CD4-positive, alpha-beta T cell (primary cell): Measurements from ENCODE around the gene UPP2. TPM values are rescaled to one million over a fixed set of nuclear protein-coding genes. Genes with fewer than 3 reads are reported as not detected.

Experiments used
- ATAC-seq: fragments of 200-7000 bp; cut with Tn5 transposase; one replicate; pipeline ENCODE4 v1.10.0; 2022; ENCODE audit warnings: mild to moderate bottlenecking; ENCODE audit not compliant: poor library complexity
- CTCF ChIA-PET: fragments of 350-600 bp; sonication (Branson Sonifier 250); formaldehyde crosslinking; loops from one replicate; lab custom pipeline; 2021; ENCODE audit warnings: antibody characterized with exemption, inconsistent platforms; lab: Charles Lee
- POLR2A ChIA-PET: fragments of 350-600 bp; sonication (Branson Sonifier 250); formaldehyde crosslinking; loops from one replicate; lab custom pipeline; 2021; ENCODE audit warnings: antibody characterized with exemption, inconsistent platforms; lab: Charles Lee
- DNase-seq, 14 experiments: peaks; one replicate each; pipeline ENCODE4 v3.0.0-alpha.2; 2013 to 2020; ENCODE audit warnings: mixed read lengths in 2 of 14
- H3K27ac ChIP-seq, 2 donors: one replicate each; pipeline versions ENCODE4 v1.5.1 to v1.7.0; 2013; ENCODE audit warnings: low read length in 2 of 2, low read depth in 1 of 2, mild to moderate bottlenecking in 1 of 2
- H3K27me3 ChIP-seq, 2 experiments: 1 replicate in 1 of 2; 2 replicates in 1 of 2; pipeline versions ENCODE4 v1.6.1 to v1.7.0; 2013; ENCODE audit warnings: low read length in 2 of 2, control low read depth in 1 of 2, mild to moderate bottlenecking in 1 of 2, moderate library complexity in 1 of 2; ENCODE audit not compliant: insufficient read depth in 2 of 2, control insufficient read depth in 1 of 2
- H3K36me3 ChIP-seq: one replicate; pipeline ENCODE4 v1.6.1; 2013; ENCODE audit warnings: low read length, control low read depth; ENCODE audit not compliant: insufficient read depth
- H3K4me1 ChIP-seq: one replicate; pipeline ENCODE4 v1.6.1; 2013; ENCODE audit warnings: low read length, control low read depth; ENCODE audit not compliant: insufficient read depth
- H3K4me3 ChIP-seq: one replicate; pipeline ENCODE4 v1.5.1; 2013; ENCODE audit warnings: mild to moderate bottlenecking, low read length, moderate library complexity
- H3K9me3 ChIP-seq, 2 experiments: 1 replicate in 1 of 2; 2 replicates in 1 of 2; pipeline versions ENCODE4 v1.6.1 to v1.7.0; 2013; ENCODE audit warnings: low read length in 2 of 2, mild to moderate bottlenecking in 2 of 2, control low read depth in 1 of 2, moderate library complexity in 1 of 2; ENCODE audit not compliant: control insufficient read depth in 1 of 2, insufficient read depth in 1 of 2
- H3K27ac Mint-ChIP-seq: one replicate; pipeline ENCODE4 v1.8.0; 2020; ENCODE audit warnings: mixed read lengths
- H3K27me3 Mint-ChIP-seq: one replicate; pipeline ENCODE4 v1.8.0; 2021; ENCODE audit warnings: mixed read lengths
- H3K36me3 Mint-ChIP-seq: one replicate; pipeline ENCODE4 v1.8.0; 2021; ENCODE audit warnings: low read depth, mixed read lengths
- H3K4me1 Mint-ChIP-seq: one replicate; pipeline ENCODE4 v1.8.0; 2021; ENCODE audit warnings: low read depth, mixed read lengths
- H3K4me3 Mint-ChIP-seq: one replicate; pipeline ENCODE4 v1.8.0; 2020; ENCODE audit warnings: mild to moderate bottlenecking, mixed read lengths
- H3K9me3 Mint-ChIP-seq: one replicate; pipeline ENCODE4 v1.8.0; 2020; ENCODE audit warnings: mixed read lengths
- intact Hi-C, 2 experiments: fragments of 100-400 bp; cut with DNase I in 1 of 2; cut with micrococcal nuclease in 1 of 2; formaldehyde crosslinking; loops; one replicate each; pipeline versions ENCODE4 v1.15.1 to v1.9.0; 2023 to 2025; cut with DNase I, micrococcal nuclease
- total RNA-seq, 174 experiments: library from RNA in 2 of 174; stranded (reverse) in 2 of 174; gene quantifications; one replicate each; pipeline ENCODE4 v1.2.3 and lab custom pipeline; 2021 to 2026
- TF ChIP-seq, protein P1 (sequence below): fragments of 200-600 bp; IDR thresholded peaks from one replicate; pipeline ENCODE4 v1.8.0; 2022; ENCODE audit warnings: antibody characterized with exemption, mild to moderate bottlenecking

Gene UPP2
- total RNA-seq, 2 experiments from 2014 or later, result not detected

DNA sequence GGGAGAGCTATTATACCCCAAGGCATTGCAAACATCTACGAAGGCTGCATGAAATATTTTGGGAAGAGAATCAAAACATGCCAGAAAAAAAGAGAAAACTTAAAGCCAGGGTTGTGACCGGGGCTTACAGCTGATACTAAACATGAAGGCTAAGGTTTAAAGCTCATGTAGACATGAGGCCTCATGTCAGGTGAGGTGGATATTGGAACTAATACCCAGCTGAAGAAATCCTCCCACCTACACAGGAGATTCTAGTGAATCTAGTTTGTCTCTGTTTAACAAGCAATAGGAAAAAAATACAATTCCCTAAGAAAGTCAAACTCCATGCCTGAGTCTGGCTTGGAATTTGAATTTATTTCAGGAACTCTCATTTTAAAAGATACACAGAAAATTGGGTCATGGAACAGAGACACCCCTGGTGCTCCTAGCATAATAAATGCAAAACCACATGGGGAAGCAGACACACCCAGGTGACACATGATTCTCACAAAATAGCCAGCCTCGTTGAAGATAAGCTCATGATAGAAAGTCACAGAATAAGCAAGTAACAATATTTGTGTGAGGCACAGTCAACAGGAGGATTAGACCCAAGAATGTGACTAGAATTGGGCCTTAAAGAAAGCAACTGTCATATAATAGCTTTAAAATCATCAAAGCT, 42.2 kb downstream of the UPP2 start:
- Mint-ChIP-seq H3K27me3 (peaks cover 16% of the 10 kb centered on the region), H3K4me1 (no peaks in the 10 kb centered on the region), H3K27ac (no peak overlapping the region), H3K4me3 (no peak overlapping the region), H3K9me3 (peaks cover 6% of the 10 kb centered on the region), H3K36me3 (no peaks in the 10 kb centered on the region)
- H3K36me3 ChIP-seq, result no peaks in the 10 kb centered on the region
- intact Hi-C loops, result no loop called here
- no peaks in the 10 kb centered on the region for H3K27me3 ChIP-seq
- H3K27ac ChIP-seq, result no peak overlapping the region
- no peak for ATAC-seq
- H3K4me3 ChIP-seq, result no peak overlapping the region
- ChIA-PET POLR2A (no interaction called here), CTCF (no interaction called here)
- no peak for DNase-seq
- no peaks in the 10 kb centered on the region for H3K4me1 ChIP-seq
- H3K9me3 ChIP-seq, result no peaks in the 10 kb centered on the region
- TF ChIP-seq, protein P1, sequence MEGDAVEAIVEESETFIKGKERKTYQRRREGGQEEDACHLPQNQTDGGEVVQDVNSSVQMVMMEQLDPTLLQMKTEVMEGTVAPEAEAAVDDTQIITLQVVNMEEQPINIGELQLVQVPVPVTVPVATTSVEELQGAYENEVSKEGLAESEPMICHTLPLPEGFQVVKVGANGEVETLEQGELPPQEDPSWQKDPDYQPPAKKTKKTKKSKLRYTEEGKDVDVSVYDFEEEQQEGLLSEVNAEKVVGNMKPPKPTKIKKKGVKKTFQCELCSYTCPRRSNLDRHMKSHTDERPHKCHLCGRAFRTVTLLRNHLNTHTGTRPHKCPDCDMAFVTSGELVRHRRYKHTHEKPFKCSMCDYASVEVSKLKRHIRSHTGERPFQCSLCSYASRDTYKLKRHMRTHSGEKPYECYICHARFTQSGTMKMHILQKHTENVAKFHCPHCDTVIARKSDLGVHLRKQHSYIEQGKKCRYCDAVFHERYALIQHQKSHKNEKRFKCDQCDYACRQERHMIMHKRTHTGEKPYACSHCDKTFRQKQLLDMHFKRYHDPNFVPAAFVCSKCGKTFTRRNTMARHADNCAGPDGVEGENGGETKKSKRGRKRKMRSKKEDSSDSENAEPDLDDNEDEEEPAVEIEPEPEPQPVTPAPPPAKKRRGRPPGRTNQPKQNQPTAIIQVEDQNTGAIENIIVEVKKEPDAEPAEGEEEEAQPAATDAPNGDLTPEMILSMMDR, result no peak

DNA sequence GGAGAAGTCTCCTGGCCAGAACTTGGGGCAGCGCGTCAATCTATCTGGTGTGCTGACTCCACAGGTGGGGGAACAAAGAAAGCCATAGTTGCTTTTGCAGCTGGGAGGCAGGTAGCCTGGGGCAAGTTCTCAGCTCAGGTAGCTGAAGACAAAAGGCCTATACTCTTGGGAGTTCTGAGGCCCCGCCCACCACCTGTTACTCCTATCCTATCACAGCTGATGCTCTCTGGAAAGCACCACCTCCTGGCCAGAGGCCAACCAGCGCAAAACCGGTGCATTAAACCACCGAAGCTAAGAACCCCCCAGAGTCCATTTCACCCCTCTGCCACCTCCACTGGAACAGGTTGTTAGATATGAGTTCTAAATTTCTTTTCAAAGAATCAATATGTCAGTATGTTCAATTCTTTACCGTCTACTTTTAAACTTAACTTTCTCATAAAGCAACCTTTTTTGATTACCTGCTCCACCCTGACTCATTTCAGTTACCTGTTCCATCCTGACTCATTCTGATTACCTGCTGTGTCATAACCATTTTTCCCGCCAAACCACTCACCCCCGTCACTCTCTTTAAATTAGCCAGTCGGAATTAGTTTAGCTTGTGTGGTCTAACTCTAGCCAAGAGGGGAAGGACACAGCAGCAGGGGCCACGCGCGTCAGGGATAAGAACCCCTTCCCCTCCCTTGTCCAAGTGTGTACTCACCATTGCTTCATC, 43.4 kb downstream of the UPP2 start:
- no peak overlapping the region for H3K27ac ChIP-seq
- intact Hi-C loops, result no loop called here
- no peak overlapping the region for H3K4me3 ChIP-seq
- ChIA-PET POLR2A (no interaction called here), CTCF (no interaction called here)
- Mint-ChIP-seq H3K4me1 (no peaks in the 10 kb centered on the region), H3K27ac (no peak overlapping the region), H3K27me3 (peaks cover 16% of the 10 kb centered on the region), H3K4me3 (no peak overlapping the region), H3K36me3 (no peaks in the 10 kb centered on the region), H3K9me3 (peaks cover 6% of the 10 kb centered on the region)
- no peaks in the 10 kb centered on the region for H3K36me3 ChIP-seq
- DNase-seq, result no peak
- TF ChIP-seq, protein P1, result no peak
- no peak for ATAC-seq
- H3K27me3 ChIP-seq, result no peaks in the 10 kb centered on the region
- H3K4me1 ChIP-seq, result no peaks in the 10 kb centered on the region
- H3K9me3 ChIP-seq, result no peaks in the 10 kb centered on the region

DNA sequence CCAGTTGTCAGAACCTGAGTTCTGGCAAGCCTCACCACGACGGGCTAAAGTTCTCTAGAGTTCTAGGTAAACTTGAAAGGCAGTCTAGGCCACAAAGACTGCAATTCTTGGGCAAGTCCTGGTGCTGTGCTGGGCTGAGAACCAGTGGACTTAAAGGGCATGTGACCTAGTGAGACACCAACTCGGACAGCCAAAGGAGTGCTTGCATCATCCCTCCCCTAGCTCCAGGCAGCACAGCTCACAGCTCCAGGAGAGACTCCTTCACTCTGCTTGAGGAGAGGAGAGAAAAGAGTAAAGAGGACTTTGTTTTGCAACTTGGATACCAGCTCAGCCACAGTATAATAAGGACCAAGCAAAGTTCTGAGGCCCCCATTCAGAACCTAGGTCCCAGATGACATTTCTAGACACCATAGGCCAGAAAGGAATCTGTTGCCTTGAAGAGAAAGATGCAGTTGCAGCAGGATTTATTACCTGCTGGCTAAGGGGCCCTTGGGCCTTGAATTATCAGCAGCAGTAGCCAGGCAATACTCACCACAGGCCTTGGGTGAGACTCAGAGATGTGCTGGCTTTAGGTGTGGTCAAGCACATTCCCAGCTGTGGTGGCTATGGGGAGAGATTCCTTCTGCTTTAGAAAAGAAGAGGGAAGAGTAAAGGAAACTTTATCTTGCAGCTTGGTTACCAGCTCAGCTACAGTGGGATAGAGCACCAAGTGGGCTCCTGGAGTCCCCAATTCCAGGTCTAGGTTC, 51.8 kb downstream of the UPP2 start:
- intact Hi-C loops, result no loop called here
- ChIA-PET POLR2A (no interaction called here), CTCF (no interaction called here)
- Histone ChIP-seq H3K36me3 (no peaks in the 10 kb centered on the region), H3K4me3 (no peak overlapping the region), H3K9me3 (peaks cover 0 to 4% of the 10 kb centered on the region in 2 experiments), H3K4me1 (no peaks in the 10 kb centered on the region), H3K27ac (no peak overlapping the region), H3K27me3 (peaks cover 0 to 7% of the 10 kb centered on the region in 2 experiments)
- Mint-ChIP-seq H3K27me3 (peaks cover 12% of the 10 kb centered on the region), H3K4me1 (no peaks in the 10 kb centered on the region), H3K4me3 (no peak overlapping the region), H3K27ac (no peak overlapping the region), H3K36me3 (no peaks in the 10 kb centered on the region), H3K9me3 (no peaks in the 10 kb centered on the region)
- TF ChIP-seq, protein P1, result no peak
- no peak for ATAC-seq
- DNase-seq, result no peak
